Thoracic aorta (tissue), 2 donors: ENCODE measurements around the gene MLLT6. TPM values are rescaled to one million over a fixed set of nuclear protein-coding genes. Genes with fewer than 3 reads are reported as not detected.

Experiments
- ATAC-seq: fragments of 150-250 bp; one replicate; pipeline ENCODE4 v1.8.0; 2017; ENCODE audit warnings: low read depth; ENCODE audit not compliant: insufficient number of reproducible peaks, low FRiP score
- DNase-seq: peaks from one replicate; pipeline ENCODE4 v3.0.0-alpha.2; 2020; ENCODE audit warnings: low spot score
- H3K27ac ChIP-seq, 2 donors: fragments of 200-600 bp; sonication (generic); 1 replicate in 1 of 2; 2 replicates in 1 of 2; pipeline ENCODE4 v1.5.1; 2016; ENCODE audit warnings: mild to moderate bottlenecking in 2 of 2, moderate library complexity in 2 of 2
- H3K27me3 ChIP-seq: fragments of 200-600 bp; sonication (generic); replicated peaks from 2 replicates; pipeline ENCODE4 v1.6.0; 2016; ENCODE audit warnings: mild to moderate bottlenecking; ENCODE audit not compliant: insufficient read depth
- H3K36me3 ChIP-seq: fragments of 200-600 bp; sonication (generic); one replicate; pipeline ENCODE4 v1.5.1; 2016
- H3K4me1 ChIP-seq, 2 donors: fragments of 200-600 bp; sonication (generic); 1 replicate in 1 of 2; 2 replicates in 1 of 2; pipeline versions ENCODE4 v1.5.1 to v1.6.0; 2016; ENCODE audit warnings: low read depth in 2 of 2, mild to moderate bottlenecking in 1 of 2; ENCODE audit not compliant: control insufficient read depth in 1 of 2
- H3K4me3 ChIP-seq: fragments of 200-600 bp; sonication (generic); 2 replicates; pipeline ENCODE4 v1.5.1; 2016; ENCODE audit warnings: mild to moderate bottlenecking
- H3K9me3 ChIP-seq: fragments of 200-600 bp; sonication (generic); 2 replicates; pipeline ENCODE4 v1.5.1; 2016
- total RNA-seq, 2 donors: library from RNA; depleted of rRNA; stranded (reverse); fragments of >200 nt; gene quantifications; one replicate each; pipeline versions ENCODE4 v1.1.0 to v1.2.3, GENCODE V29; 2016
- TF ChIP-seq, protein P1 (sequence below): fragments of 200-600 bp; sonication (generic); IDR thresholded peaks from one replicate; pipeline ENCODE4 v1.5.1; 2019; ENCODE audit warnings: antibody characterized with exemption

The MLLT6 gene
- total RNA-seq, 2 donors from 2014 or later = 113 to 201 TPM

DNA sequence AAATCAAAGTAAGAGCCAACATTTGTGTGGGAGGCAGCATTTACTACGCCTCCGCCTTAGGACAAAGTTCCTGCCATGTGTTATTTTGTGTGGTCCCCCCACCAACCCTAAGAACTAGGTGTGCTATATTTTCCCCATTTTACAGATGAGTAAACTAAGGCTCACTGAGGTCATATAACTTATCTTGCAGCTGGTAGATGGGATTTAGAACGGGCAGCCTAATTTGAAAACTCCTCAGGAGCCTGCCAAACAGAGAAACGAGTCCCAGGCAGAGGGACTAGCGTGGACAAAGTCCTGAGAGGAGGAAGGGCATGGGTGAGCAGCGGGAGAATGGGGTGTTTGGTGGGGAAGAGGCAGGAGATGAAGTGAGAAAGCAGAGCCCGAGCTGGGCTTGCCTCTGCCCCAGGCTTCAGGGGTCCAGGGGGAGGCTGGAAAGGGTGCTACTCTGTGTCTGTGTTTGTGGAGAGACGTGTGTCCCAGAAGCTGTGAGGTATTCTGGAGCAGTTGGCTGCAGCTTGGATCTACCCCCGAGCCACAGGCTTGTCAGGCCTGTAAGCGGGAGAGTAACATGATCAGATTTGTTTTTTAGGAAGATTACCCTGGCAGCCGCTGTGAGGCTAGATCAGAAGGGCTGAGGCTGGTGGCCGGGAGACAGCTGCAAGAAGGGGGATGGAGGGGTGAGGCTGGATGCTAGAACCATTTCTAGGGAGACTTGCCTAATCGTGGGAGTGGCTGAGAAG lies 5.0 kb downstream of the MLLT6 start:
- Histone ChIP-seq H3K36me3 (peaks cover 35% of the 10 kb centered on the region), H3K27me3 (no peaks in the 10 kb centered on the region), H3K4me1 (peaks cover 0 to 12% of the 10 kb centered on the region in 2 donors), H3K27ac (no peak overlapping the region), H3K4me3 (no peak overlapping the region), H3K9me3 (no peaks in the 10 kb centered on the region)
- no peak for DNase-seq
- TF ChIP-seq, protein P1, sequence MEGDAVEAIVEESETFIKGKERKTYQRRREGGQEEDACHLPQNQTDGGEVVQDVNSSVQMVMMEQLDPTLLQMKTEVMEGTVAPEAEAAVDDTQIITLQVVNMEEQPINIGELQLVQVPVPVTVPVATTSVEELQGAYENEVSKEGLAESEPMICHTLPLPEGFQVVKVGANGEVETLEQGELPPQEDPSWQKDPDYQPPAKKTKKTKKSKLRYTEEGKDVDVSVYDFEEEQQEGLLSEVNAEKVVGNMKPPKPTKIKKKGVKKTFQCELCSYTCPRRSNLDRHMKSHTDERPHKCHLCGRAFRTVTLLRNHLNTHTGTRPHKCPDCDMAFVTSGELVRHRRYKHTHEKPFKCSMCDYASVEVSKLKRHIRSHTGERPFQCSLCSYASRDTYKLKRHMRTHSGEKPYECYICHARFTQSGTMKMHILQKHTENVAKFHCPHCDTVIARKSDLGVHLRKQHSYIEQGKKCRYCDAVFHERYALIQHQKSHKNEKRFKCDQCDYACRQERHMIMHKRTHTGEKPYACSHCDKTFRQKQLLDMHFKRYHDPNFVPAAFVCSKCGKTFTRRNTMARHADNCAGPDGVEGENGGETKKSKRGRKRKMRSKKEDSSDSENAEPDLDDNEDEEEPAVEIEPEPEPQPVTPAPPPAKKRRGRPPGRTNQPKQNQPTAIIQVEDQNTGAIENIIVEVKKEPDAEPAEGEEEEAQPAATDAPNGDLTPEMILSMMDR = no peak
- no peak for ATAC-seq

DNA sequence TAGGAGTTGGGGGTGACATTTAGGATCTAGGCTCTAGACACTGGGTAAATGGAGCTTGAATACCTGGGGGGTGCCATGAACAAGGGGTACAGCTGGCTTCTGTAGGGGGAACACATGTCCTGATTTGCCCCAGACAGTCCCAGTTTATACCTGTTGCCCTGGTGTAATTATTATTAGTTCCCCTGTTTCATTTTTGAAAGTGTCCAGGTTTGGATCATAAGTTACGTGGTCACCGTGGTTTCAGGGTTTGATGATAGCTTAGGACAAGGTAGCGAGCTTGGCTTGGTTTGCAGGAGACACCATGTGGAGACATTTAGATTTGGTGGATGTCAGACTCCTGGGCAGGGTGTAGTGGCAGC lies 5.5 kb downstream of the MLLT6 start:
- Histone ChIP-seq H3K9me3 (no peaks in the 10 kb centered on the region), H3K36me3 (peaks cover 41% of the 10 kb centered on the region), H3K4me3 (no peak overlapping the region), H3K27me3 (no peaks in the 10 kb centered on the region), H3K4me1 (peaks cover 0 to 12% of the 10 kb centered on the region in 2 donors), H3K27ac (no peak overlapping the region)
- no peak for ATAC-seq
- no peak for DNase-seq
- TF ChIP-seq, protein P1 = no peak

DNA sequence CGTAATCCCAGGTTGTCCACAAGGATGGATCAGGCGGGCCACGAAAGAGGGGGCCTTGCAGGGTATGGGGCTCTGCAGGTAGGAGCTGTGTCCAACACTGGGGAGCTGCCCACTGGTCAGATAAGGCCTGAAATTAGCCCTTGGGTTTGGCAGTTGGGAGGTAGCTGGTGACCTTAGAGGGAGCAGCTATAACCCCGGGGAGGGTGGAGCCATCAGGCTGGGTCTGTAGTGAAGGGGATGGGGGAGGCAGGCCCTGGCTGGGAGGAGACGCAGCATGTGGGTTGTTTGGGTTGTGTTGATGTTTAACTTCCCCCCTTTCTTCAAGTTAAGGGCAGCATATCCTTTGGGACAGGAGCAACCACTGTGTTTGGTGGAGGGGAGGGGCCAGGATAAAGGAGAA lies 5.9 kb downstream of the MLLT6 start:
- TF ChIP-seq, protein P1 = no peak
- Histone ChIP-seq H3K36me3 (peaks cover 45% of the 10 kb centered on the region), H3K27ac (no peak overlapping the region), H3K4me3 (no peak overlapping the region), H3K27me3 (no peaks in the 10 kb centered on the region), H3K4me1 (peaks cover 0 to 12% of the 10 kb centered on the region in 2 donors), H3K9me3 (no peaks in the 10 kb centered on the region)
- ATAC-seq (no peak), DNase-seq (no peak)

DNA sequence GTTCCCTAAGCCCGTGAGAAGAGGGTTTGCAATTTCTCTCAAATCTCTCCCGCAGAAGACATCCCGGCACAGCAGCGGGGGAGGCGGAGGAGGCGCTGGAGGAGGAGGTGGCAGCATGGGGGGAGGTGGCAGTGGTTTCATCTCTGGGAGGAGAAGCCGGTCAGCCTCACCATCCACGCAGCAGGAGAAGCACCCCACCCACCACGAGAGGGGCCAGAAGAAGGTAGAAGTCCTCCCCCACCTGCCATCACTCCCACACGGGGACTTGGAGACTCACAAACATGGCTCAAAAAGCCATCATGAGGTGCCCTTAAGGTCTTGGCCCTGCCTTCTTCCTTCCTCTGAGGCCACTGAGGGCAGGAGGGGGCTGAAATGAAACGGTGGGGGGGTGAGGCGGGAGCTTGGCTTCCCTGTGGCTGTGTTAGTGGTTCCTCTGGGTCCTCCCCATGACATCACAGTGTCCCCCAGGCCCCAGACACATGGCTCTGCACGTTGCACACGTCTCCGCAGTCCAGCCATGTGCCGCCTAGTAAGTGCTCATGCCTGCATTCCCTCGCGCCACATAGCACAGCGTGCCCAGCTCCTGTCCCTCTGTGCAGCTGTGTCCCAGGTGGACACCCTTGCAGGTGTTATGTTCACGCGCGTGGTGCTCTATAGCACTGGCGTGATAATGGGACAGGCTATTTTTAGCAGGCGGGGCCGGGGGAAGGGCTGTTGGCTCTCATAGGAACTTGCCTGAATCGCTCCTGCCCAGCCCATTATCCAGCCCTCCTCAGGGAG lies 6.9 kb downstream of the MLLT6 start:
- no peak for DNase-seq
- Histone ChIP-seq H3K9me3 (no peaks in the 10 kb centered on the region), H3K27me3 (no peaks in the 10 kb centered on the region), H3K27ac (no peak overlapping the region), H3K4me3 (no peak overlapping the region), H3K4me1 (peaks cover 0 to 4% of the 10 kb centered on the region in 2 donors), H3K36me3 (peaks cover 55% of the 10 kb centered on the region)
- ATAC-seq = no peak
- TF ChIP-seq, protein P1 = no peak

DNA sequence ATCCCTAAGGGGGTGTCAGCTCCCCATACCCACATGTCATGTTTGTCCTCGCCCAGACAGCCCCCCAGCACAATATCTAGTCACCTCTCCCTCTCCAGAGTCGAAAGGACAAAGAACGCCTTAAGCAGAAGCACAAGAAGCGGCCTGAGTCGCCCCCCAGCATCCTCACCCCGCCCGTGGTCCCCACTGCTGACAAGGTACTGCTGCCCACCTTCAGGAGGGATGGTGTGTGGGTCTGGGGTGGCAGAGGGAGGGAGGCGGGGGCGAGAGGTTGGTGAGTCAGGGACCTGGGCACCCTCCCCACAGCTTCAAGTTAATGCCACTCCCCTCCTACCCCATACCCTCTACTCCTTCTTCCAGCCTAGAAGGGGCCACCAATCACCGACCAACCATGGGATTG lies 7.5 kb downstream of the MLLT6 start:
- H3K36me3 ChIP-seq = peaks cover 60% of the 10 kb centered on the region
- DNase-seq = no peak
- ATAC-seq = no peak

More for the DNA sequence above, 7.5 kb downstream of the MLLT6 start:
- no peak overlapping the region for H3K27ac ChIP-seq
- H3K9me3 ChIP-seq = no peaks in the 10 kb centered on the region
- TF ChIP-seq, protein P1 = no peak
- H3K4me3 ChIP-seq = no peak overlapping the region
- no peaks in the 10 kb centered on the region for H3K4me1 ChIP-seq
- no peaks in the 10 kb centered on the region for H3K27me3 ChIP-seq
